Pancreas (tissue), 10 donors: ENCODE data around the gene PPP1R11. TPM values are rescaled to one million over a fixed set of nuclear protein-coding genes. Genes with fewer than 3 reads are reported as not detected.
"Not testable (repeated sequence)": the region's sequence is repeated elsewhere in the genome, so short reads cannot be mapped to it uniquely, and the experiment has no call there.

ENCODE experiments used
- ATAC-seq, 4 donors: fragments of 200-7000 bp; cut with Tn5 transposase; one replicate each; pipeline versions ENCODE4 v1.8.0 to v1.9.1; 2020; ENCODE audit warnings: mild to moderate bottlenecking in 4 of 4, moderate library complexity in 4 of 4
- DNase-seq, 6 donors: peaks; one replicate each; pipeline ENCODE4 v3.0.0-alpha.2; 2020
- FAIRE-seq: peaks from 2 replicates; lab custom pipeline; 2012; peaks lifted over from hg19 to GRCh38; lab: Jason Lieb, UNC
- H3K27ac ChIP-seq, 4 donors: fragments of 200-600 bp; sonication (generic); 1 replicate in 3 of 4; 2 replicates in 1 of 4; pipeline versions ENCODE4 v1.5.0 to v1.8.0; 2020
- H3K27me3 ChIP-seq, 4 donors: fragments of 200-600 bp; one replicate each; pipeline ENCODE4 v1.8.0; 2021
- H3K36me3 ChIP-seq, 3 donors: fragments of 200-600 bp; sonication (generic) in 1 of 3; one replicate each; pipeline versions ENCODE4 v1.5.0 to v1.8.0; 2020 to 2021
- H3K4me1 ChIP-seq, 3 donors: fragments of 200-600 bp; one replicate each; pipeline ENCODE4 v1.8.0; 2021
- H3K4me3 ChIP-seq, 4 donors: fragments of 200-600 bp; sonication (generic) in 2 of 4; one replicate each; pipeline versions ENCODE4 v1.5.0 to v1.8.0; 2020 to 2021
- H3K9me3 ChIP-seq, 4 donors: fragments of 200-600 bp; one replicate each; pipeline ENCODE4 v1.8.0; 2021
- CTCF ChIP-seq, 4 donors: fragments of 200-600 bp; sonication (generic) in 3 of 4; IDR thresholded peaks; one replicate each; pipeline versions ENCODE4 v1.5.0 to v1.8.0; 2021; ENCODE audit warnings: antibody characterized with exemption in 4 of 4
- WGBS, 2 donors: extraction: QIAGEN DNeasy Blood & Tissue Kit; methylation state at CpG; one replicate each; pipeline ENCODE4 v1.1.7; 2013; 5-methylcytosine and 5-hydroxymethylcytosine counted together
- intact Hi-C, 3 donors: fragments of 100-400 bp; cut with DNase I; formaldehyde crosslinking; loops; one replicate each; pipeline versions ENCODE4 v1.11.1 to v1.14.2; 2022
- polyA plus RNA-seq, 2 donors: library from polyadenylated mRNA; stranded (reverse); fragments of 200-250 nt; gene quantifications; one replicate each; pipeline ENCODE4 v1.2.3, GENCODE V29; 2013
- total RNA-seq, 6 donors: library from RNA; stranded (reverse); fragmentation: NEBNext Ultra II Directional in 4 of 6; extraction: Animal tissue kit (Norgen Biotek cat#: 25700) in 4 of 6; gene quantifications; one replicate each; pipeline versions ENCODE4 v1.2.1 to v1.2.4, GENCODE V29; 2021 to 2023
- donor health status: healthy with polysubstance abuse.
- donor health status: DM: no; HTN: no; CAD: no; lungs with moderate emphysema.
- donor health status: DM: no; HTN: no; CAD: no.
- donor health status: control.
- donor health status: control.
- donor health status: Bipolar disorder and iron deficiency.
- donor health status: DM: yes; HTN: yes; CAD: no.
- donor health status: DM: no; HTN: no; CAD: no.
- donor health status: DM: no; HTN: no; CAD: no.
- donor health status: DM: yes; HTN: yes; CAD: no.

Gene PPP1R11
- total and polyA plus RNA-seq, 8 donors, result 17.9 to 36.9 (median 23.8) TPM

GRCh38 chr6:30112402-30112994 is 45.5 kb downstream of the PPP1R11 start:
- ATAC-seq (no peak), FAIRE-seq (no peak), DNase-seq (no peak)
- Histone ChIP-seq H3K27ac (no peak overlapping the region), H3K9me3 (no peaks in the 10 kb centered on the region), H3K4me3 (no peak overlapping the region), H3K27me3 (peaks cover 0 to 16% (median 7%) of the 10 kb centered on the region in 4 donors), H3K36me3 (no peaks in the 10 kb centered on the region), H3K4me1 (no peaks in the 10 kb centered on the region)
- WGBS, 2 donors, result 60 to 67% methylated on average over 10 of the region's 10 CpGs
- intact Hi-C loops, result no loop called here
- no peak for TF ChIP-seq CTCF (IDR thresholded peaks at IDR 0.05)

GRCh38 chr6:30113003-30113759 is 46.2 kb downstream of the PPP1R11 start, which contains the start of gene TRIM31:
Gene TRIM31, minus strand, starts transcription at chr6:30113090. Its CDS starts 285 bp downstream, at chr6:30112805.
- ATAC-seq, result peak in 2 of 4 donors; percentile 36 to 44
- intact Hi-C loops, result no loop called here
- FAIRE-seq, result no peak
- peaks cover 0 to 16% (median 8%) of the 10 kb centered on the region in 4 donors for H3K27me3 ChIP-seq
- no peaks in the 10 kb centered on the region for H3K9me3 ChIP-seq
- no peak for TF ChIP-seq CTCF (IDR thresholded peaks at IDR 0.05)
- 42 to 46% methylated on average over 3 of the region's 3 CpGs for WGBS, 2 donors
- H3K4me3 ChIP-seq, result no peak within 1 kb of the TSS
- no peaks in the 10 kb centered on the region for H3K4me1 ChIP-seq
- no peak for DNase-seq
- H3K36me3 ChIP-seq, result no peaks in the 10 kb centered on the region
- no peak within 1 kb of the TSS for H3K27ac ChIP-seq

DNA sequence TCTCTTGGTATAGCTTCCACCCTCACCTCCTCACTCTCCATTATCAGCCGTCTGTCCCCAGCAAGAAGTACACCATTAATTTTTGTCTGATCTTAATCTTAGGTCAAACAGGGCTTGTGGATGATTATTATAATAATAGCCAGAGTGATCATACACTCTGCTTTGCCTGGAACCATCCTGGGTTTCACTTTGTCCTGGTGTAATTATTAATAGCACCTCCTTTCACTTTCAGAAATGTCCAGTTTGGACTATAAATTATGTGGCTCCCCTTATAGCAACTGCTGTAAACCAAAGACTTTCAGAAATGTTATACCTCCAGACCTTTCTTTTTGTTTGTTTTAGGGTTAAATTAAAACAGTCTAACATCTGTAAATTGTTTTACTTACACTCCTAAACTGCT is 46.8 kb downstream of the PPP1R11 start:
- ATAC-seq, result peak in 1 of 4 donors; percentile 21
- no peak for FAIRE-seq

GRCh38 chr6:30116724-30117123 is 49.7 kb downstream of the PPP1R11 start:
- Histone ChIP-seq H3K27ac (no peak overlapping the region), H3K9me3 (no peaks in the 10 kb centered on the region), H3K4me1 (no peaks in the 10 kb centered on the region), H3K27me3 (peaks cover 0 to 10% (median 2%) of the 10 kb centered on the region in 4 donors), H3K36me3 (no peaks in the 10 kb centered on the region), H3K4me3 (no peak overlapping the region)
- DNase-seq (no peak), ATAC-seq (no peak), FAIRE-seq (no peak)
- intact Hi-C loops, result no loop called here
- peak in 1 of 4 donors; percentile 11 for TF ChIP-seq CTCF (IDR thresholded peaks at IDR 0.05)
- 67 to 72% methylated on average over 6 of the region's 6 CpGs for WGBS, 2 donors

More for the DNA sequence above, 46.8 kb downstream of the PPP1R11 start:
- Histone ChIP-seq H3K4me1 (no peaks in the 10 kb centered on the region), H3K27me3 (peaks cover 0 to 16% (median 9%) of the 10 kb centered on the region in 4 donors), H3K27ac (no peak overlapping the region), H3K9me3 (no peaks in the 10 kb centered on the region), H3K4me3 (no peak overlapping the region), H3K36me3 (no peaks in the 10 kb centered on the region)
- WGBS, 2 donors, result 24 to 29% methylated on average over 1 of the region's 1 CpG
- intact Hi-C loops, result no loop called here
- TF ChIP-seq CTCF (IDR thresholded peaks at IDR 0.05), result no peak
- DNase-seq, result no peak

- H3K36me3 ChIP-seq, intact Hi-C loops, FAIRE-seq, DNase-seq, H3K27ac ChIP-seq, H3K4me1 ChIP-seq, H3K27me3 ChIP-seq, ATAC-seq, H3K4me3 ChIP-seq, H3K9me3 ChIP-seq: not testable (repeated sequence)
- 79 to 81% methylated on average over 5 of the region's 5 CpGs for WGBS, 2 donors
These were observed 51.7 kb downstream of the PPP1R11 start for GRCh38 chr6:30118691-30119090.

Other genes starting within 250 kb of the PPP1R11 start
- gene HLA-G, start 239.4 kb upstream of the PPP1R11 start, total RNA-seq, result under 1 TPM in 5 of 6 donors, not detected in 1; 0.12 to 0.52 (median 0.28) TPM
- gene HLA-G, start 239.4 kb upstream of the PPP1R11 start, polyA plus RNA-seq, result under 1 TPM in 1 of 2 donors, not detected in 1; 0.15 TPM
- gene HLA-A, start 124.7 kb upstream of the PPP1R11 start, total RNA-seq, result 100 to 1,000 TPM in 2 of 6 donors, 10 to 100 TPM in 4; 63.7 to 374 (median 79.2) TPM
- 100 to 1,000 TPM; 220 to 350 TPM for gene HLA-A, start 124.7 kb upstream of the PPP1R11 start, polyA plus RNA-seq
- 10 to 100 TPM; 12.5 to 19.3 (median 13.5) TPM for gene POLR1H, start 5.9 kb upstream of the PPP1R11 start, total RNA-seq
- gene POLR1H, start 5.9 kb upstream of the PPP1R11 start, polyA plus RNA-seq, result 10 to 100 TPM; 20.7 to 29.8 TPM
- 1 to 10 TPM in 3 of 6 donors, under 1 TPM in 3; 0.18 to 1.3 (median 0.78) TPM for gene RNF39, start 8.6 kb downstream of the PPP1R11 start, total RNA-seq
- under 1 TPM; 0.38 to 0.54 TPM for gene RNF39, start 8.6 kb downstream of the PPP1R11 start, polyA plus RNA-seq
- gene TRIM31, start 45.9 kb downstream of the PPP1R11 start, total RNA-seq, result under 1 TPM in 5 of 6 donors, not detected in 1; 0.14 to 0.22 (median 0.16) TPM
- gene TRIM31, start 45.9 kb downstream of the PPP1R11 start, polyA plus RNA-seq, result under 1 TPM; 0.15 to 0.19 TPM
- gene TRIM40, start 68.9 kb downstream of the PPP1R11 start, total RNA-seq, result not detected
- not detected for gene TRIM40, start 68.9 kb downstream of the PPP1R11 start, polyA plus RNA-seq
- under 1 TPM in 1 of 6 donors, not detected in 5; 0.03 TPM for gene TRIM10, start 94.0 kb downstream of the PPP1R11 start, total RNA-seq
- gene TRIM10, start 94.0 kb downstream of the PPP1R11 start, polyA plus RNA-seq, result under 1 TPM in 1 of 2 donors, not detected in 1; 0.02 TPM
- gene TRIM15, start 96.3 kb downstream of the PPP1R11 start, total RNA-seq, result under 1 TPM in 4 of 6 donors, not detected in 2; 0.12 to 0.35 (median 0.20) TPM
- gene TRIM15, start 96.3 kb downstream of the PPP1R11 start, polyA plus RNA-seq, result under 1 TPM in 1 of 2 donors, not detected in 1; 0.16 TPM
- 10 to 100 TPM; 12.1 to 25.3 (median 18.7) TPM for gene TRIM26, start 146.2 kb downstream of the PPP1R11 start, total RNA-seq
- gene TRIM26, start 146.2 kb downstream of the PPP1R11 start, polyA plus RNA-seq, result 10 to 100 TPM; 24.6 to 25.8 TPM